SH-SY5Y (cell line): ENCODE measurements around the gene KCNV2.

ENCODE experiments used
- GATA2 ChIP-seq: IDR thresholded peaks from 2 replicates; pipeline ENCODE4 v1.6.1; 2011; ENCODE audit warnings: mild to moderate bottlenecking, low read depth, low read length
- GATA3 ChIP-seq: IDR thresholded peaks from 2 replicates; pipeline ENCODE4 v1.6.1; 2011; ENCODE audit warnings: low read depth, mild to moderate bottlenecking, low read length, moderate library complexity

Gene KCNV2

DNA sequence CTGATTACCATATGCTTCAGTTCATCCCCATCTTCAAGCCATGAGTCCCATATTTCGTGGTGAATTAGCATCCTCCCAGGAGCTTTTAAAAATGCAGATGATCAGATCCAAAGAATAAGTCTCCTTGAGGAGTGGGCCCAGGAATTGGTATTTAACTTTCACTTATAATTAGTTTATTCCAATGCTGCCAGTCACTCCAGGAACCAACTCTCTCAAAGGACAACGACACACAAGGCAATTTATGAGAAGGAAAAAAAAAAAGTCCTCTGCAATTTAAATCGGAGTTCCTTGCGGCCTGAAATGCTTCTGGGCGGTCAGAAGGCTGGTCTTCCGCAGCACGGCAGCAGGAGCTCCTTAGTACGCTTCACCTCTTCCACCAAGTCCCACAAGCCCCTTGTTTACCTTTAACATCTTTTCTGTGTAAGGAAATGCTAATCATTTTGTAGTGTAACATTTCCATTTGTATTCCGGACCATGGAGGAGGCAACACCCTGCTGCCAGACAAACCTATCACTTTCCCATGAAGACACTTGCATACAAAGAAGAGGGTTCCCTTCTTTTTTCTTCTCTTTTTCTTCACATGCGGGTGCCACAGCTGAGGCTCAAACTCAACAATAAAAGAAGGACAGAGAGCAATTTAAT is 16.3 kb upstream of the KCNV2 start:
- TF ChIP-seq GATA2 (no peak), GATA3 (no peak)

DNA sequence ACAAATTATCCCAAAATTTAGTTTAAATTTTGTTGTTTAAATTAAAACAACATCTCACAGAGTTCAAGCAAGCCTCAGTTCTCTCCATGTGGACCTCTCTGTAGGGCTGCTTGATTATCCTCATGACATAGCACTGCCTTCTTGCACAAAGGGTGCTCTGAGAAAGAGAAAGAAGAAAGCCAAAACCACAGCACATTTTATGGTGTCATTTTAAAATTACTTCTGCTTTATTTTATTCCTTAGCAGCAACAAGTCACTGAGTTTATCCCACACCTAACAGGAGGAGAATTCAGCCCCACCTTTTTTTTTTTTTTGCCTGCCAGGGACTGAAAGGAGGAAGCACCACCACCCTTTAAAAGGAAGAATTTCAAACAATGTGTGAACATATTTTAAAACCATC is 12.8 kb upstream of the KCNV2 start:
- no peak for TF ChIP-seq GATA3
- no peak for TF ChIP-seq GATA2

DNA sequence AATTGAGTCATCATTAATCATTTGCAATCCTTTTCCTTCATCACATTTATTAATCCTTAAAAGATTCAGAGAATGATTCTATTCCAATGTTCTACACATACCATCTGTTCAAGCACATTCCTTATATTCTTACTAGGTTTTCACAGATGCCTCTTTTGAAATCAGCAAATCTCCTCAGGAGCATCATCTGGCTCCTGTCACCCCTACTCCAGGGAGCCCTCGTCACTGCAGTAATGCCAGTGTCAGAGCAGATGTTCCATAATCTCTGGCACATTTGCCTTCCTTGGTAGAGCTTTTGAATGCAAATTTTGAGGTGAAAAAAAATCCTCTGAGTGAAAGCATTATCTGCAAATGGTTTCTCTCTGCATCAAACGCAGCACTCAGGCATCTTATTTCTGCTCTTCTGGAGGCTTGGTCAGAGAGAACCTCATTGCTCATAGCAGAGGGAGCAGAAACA is 7.6 kb upstream of the KCNV2 start:
- TF ChIP-seq GATA3 (peak; percentile 89), GATA2 (peak; percentile 84)

DNA sequence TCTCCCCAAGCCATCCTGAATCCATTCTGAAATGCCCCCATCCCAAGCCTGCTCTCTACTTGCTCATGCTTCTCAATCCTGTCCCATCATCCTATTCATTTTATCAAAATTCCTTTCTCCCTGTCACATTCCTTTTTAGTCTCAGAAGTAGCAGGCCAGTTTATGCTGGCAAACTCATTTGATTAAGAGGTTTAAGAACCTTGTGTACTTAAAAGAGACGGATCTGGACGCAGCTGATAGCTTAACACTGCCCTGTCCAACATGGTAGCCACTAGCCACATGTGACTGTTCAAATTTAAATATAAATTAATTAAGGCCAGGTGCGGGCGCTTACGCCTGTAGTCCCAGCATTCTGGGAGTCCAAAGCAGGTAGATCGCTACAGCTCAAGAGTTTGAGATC is 5.6 kb upstream of the KCNV2 start:
- TF ChIP-seq GATA3, result no peak
- TF ChIP-seq GATA2, result no peak

DNA sequence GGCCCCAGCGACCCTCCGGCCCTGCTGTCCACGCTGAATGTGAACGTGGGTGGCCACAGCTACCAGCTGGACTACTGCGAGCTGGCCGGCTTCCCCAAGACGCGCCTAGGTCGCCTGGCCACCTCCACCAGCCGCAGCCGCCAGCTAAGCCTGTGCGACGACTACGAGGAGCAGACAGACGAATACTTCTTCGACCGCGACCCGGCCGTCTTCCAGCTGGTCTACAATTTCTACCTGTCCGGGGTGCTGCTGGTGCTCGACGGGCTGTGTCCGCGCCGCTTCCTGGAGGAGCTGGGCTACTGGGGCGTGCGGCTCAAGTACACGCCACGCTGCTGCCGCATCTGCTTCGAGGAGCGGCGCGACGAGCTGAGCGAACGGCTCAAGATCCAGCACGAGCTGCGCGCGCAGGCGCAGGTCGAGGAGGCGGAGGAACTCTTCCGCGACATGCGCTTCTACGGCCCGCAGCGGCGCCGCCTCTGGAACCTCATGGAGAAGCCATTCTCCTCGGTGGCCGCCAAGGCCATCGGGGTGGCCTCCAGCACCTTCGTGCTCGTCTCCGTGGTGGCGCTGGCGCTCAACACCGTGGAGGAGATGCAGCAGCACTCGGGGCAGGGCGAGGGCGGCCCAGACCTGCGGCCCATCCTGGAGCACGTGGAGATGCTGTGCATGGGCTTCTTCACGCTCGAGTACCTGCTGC is 839 bp downstream of the KCNV2 start:
- no peak for TF ChIP-seq GATA3
- no peak for TF ChIP-seq GATA2

DNA sequence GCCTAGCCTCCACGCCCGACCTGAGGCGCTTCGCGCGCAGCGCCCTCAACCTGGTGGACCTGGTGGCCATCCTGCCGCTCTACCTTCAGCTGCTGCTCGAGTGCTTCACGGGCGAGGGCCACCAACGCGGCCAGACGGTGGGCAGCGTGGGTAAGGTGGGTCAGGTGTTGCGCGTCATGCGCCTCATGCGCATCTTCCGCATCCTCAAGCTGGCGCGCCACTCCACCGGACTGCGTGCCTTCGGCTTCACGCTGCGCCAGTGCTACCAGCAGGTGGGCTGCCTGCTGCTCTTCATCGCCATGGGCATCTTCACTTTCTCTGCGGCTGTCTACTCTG is 1.4 kb downstream of the KCNV2 start:
- TF ChIP-seq GATA3 (no peak), GATA2 (no peak)

DNA sequence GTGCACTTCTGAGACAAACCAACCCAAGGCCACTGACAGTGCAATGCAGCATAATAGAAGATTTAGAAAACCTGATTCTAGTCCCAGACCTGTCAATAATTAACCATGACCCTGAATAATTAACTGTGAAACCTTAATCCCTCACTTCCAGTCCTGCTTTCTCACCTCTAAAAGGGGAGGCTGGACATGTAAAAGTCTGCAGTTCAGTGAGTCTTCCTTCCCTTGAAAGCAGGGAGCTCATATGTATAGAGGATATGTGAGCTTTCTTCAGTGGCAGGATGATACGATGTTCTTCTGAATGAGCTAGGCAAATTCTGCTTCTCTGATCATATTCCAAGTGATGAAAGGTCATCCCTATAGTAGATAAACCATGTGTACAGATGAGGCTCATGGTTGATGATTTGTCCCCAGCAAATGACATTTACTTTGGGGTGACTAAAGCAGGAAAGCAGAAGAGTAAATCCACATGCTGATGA is 2.9 kb downstream of the KCNV2 start:
- TF ChIP-seq GATA2, result no peak
- no peak for TF ChIP-seq GATA3

DNA sequence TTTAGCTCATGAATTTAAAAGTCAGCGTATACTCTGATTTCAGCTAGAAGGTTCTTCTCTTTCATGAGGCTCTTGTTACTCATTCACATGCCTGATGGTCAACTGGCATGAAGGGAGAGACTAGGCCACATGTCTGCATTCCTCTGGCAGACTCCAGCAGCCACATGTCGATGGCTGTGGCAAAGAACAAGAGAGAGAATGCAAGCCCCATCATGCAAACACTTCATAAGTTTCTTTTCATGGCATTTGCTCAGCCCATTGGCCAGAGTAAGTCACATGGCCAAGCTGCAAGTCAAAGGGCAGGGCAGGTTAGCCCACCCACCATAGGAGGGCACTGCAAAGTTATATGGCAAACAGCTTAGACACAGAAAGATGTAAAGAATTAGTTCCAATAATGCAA is 5.4 kb downstream of the KCNV2 start:
- TF ChIP-seq GATA3 (no peak), GATA2 (no peak)

DNA sequence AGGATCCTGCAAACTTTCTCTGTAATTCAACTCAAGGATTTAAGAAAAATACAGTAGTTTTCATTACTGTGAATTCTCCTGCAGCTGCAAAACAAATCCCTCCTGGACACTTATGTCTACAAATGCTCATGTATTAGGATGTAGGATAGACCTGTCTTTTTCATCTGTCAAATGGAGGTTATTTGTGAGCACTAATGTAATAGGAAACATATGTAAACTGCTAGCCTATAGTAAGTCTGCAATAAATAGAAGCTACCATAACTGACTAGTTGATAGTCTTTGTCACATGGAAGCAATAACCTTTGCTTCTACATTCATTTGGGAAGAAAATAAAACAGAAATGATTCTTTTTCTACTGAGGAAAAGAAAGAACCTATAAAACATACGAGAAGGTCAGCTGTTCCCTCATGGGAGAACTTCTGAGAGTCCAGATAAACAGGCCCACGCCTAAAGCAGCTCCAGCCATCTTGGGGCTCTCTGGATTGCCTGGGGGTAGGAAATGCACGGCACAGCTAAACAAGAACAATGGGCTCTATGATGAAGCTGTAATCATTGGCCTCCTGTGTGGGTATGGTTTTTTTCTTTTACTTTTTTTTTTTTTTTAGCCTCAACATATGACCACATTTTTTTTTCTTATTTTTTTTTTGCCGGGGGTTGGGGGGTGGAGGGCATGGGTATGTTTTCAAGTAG is 6.2 kb downstream of the KCNV2 start:
- TF ChIP-seq GATA3 (no peak), GATA2 (no peak)

DNA sequence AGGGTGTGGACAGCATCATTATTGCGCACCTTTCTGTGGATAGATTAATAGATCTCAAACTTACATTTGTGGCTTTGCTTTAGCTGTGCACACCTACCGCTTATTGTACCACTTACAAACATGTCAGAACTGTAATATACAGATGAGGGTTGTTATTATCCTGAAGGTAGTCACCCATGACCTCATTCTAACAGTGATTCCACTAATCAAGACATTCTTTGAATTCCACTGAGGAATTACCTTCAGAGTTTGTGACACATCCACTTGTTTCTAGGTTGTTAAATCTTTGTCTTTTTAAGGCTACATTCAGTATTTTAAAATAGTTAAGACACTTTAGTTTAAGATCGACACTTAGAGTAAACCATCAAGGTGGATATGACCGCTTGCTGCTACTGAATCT is 7.8 kb downstream of the KCNV2 start:
- TF ChIP-seq GATA2, result no peak
- no peak for TF ChIP-seq GATA3

DNA sequence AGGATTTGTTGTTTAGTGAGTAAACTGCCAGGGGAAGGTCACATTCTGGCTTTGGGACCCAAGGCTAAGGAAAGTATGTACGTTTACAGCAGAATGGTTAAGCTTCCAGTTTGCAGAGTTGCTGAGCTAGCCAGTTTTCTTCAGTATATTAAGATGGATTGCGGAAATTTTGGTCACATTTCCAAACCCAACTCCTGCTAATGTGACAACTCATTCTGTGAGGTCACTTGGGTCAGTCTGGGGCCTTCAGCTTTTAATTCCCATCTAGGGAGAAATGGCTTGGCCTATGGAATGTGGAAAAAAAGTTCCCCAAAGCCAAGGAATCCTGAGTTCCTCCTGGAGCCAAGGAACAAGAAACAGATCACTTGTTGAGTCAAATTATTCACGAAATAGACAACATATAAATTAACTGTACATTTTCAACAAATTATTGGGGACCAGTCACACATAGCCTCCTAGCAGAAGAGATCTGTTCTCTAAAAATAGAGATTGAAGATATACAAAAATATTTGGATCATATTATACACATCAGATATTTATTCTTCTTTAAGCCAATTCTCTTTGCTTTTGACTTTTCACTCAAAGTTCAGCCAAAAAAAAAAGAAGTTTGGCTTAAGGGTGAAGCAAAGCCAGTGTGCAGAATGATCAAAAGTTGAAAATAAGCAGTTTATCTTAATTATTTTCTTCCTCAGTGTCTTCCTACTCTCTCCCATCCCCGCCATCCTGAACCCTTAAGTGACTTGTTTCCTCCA is 8.8 kb downstream of the KCNV2 start:
- TF ChIP-seq GATA2, result no peak
- TF ChIP-seq GATA3, result no peak

DNA sequence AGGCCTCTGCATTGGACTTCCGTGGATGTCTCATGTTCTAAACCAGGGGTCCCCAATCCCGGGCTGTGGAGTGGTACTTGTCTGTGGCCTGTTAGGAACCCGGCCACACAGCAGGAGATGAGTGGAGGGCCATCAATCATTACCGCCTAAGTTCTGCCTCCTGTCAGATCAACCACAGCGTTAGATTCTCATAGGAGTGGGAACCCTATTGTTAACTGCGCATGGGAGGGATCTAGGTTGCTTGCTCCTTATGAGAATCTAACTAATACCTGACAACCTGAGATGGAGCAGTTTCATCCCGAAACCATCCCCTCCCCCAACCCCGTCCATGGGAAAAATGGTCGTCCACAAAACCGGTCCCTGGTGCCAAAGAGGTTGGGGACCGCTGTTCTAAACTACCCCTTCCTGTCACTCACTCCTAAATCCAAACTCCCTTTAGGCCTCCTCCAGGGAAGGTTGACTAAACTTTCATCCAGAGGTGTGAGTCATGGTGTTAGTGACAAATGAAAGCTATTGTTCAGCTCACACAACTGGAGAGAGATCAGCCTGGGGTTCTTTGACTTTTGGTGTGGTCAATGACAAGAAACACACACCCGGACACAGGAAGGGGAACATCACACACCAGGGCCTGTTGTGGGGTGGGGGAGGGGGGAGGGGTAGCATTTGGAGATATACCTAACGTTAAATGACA is 9.5 kb downstream of the KCNV2 start:
- TF ChIP-seq GATA2 (no peak), GATA3 (no peak)

DNA sequence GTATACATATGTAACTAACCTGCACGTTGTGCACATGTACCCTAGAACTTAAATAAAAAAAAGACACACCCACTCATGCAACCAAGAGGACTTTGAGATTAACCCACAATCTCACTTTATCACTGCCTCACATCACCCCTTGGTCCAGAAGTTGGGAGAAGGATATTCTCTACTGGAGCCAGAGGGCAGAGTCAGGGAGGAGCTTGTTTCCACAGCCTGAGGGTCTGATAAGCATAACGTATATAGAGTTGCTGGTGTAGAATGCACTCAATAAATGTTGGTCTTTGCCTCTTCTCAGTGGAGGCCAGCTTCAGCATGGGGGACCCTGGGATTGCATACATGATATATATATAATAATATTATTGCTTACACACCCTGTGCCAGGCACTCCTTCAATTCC is 10.1 kb downstream of the KCNV2 start:
- no peak for TF ChIP-seq GATA3
- TF ChIP-seq GATA2, result no peak

DNA sequence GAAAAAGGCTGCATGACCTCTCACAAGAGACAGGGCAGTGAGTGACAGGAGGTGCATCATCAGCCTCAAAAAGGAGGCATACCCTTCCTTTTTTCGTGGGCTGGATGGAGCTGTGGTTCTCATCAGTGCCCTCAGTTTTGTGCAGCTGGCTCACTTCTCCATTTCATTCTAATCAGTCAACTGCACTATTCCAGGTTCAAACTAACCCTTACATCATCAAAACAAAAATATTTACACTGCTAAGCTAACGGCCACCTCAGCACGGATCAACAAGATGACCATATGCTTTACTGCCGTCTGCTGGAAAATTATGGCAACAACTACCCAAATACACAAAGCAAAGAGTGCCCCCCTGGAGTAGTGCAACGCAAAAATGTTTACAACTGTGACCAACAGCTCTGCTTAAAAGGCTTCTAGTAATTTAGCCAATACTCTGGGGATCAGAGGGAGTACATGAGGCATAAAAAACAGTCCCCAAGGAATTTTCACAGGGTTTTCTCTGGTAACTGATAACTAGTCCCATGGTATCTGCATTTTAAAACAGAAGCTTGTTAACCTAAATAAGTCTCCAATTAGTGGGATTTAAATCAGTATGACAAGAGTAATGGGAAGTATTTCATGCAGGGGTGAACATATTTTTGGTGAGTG is 10.8 kb downstream of the KCNV2 start:
- TF ChIP-seq GATA3, result no peak
- TF ChIP-seq GATA2, result no peak
